ENCODE measurements around the gene RASSF9. TPM values are rescaled to one million over a fixed set of nuclear protein-coding genes. Genes with fewer than 3 reads are reported as not detected.

Gene RASSF9
- total and polyA plus RNA-seq, 7 experiments from 2014 or later = not detected

DNA sequence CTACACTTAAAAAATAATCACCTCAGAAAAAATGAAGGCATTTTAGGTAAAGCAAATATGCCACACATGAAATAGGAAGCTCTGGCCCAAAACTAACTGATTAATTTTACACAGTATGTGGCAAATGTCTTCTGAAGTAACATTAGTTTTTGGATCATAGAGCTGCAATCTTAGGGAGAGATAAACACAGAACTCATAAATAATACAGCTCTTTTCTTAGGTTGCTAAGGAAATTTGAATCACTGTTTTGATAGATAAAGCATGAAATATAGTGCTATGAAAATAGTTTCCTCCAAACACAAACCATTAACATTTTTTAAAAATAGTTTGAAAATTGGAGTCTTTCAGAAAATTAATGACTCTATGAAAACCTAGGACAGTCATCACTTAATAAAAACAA lies 15.0 kb downstream of the RASSF9 start:
- intact Hi-C loops (cut with micrococcal nuclease) = no loop called here
- CTCF ChIA-PET = no interaction called here
- H3K4me1 Mint-ChIP-seq = no peaks in the 10 kb centered on the region
- no peak overlapping the region for H3K4me3 Mint-ChIP-seq
- Histone ChIP-seq H3K27me3 (ENCODE audit: control insufficient read depth in 2 of 2, insufficient read depth in 2 of 2, low read length in 2 of 2) (no peaks in the 10 kb centered on the region), H3K4me1 (ENCODE audit: control insufficient read depth in 2 of 2, insufficient read depth in 2 of 2, low read length in 2 of 2) (no peaks in the 10 kb centered on the region), H3K9me3 (ENCODE audit: control insufficient read depth in 2 of 3, low read length in 3 of 3) (no peaks in the 10 kb centered on the region), H3K27ac (ENCODE audit: low read depth, low read length) (no peak overlapping the region), H3K4me3 (ENCODE audit: low read length) (no peak overlapping the region), H3K36me3 (ENCODE audit: control insufficient read depth in 2 of 3, insufficient read depth in 3 of 3, low read length in 3 of 3) (no peaks in the 10 kb centered on the region)
- no peak for ATAC-seq
- peaks cover 0 to 12% (median 5%) of the 10 kb centered on the region in 11 donors for H3K9me3 Mint-ChIP-seq
- POLR2A ChIA-PET = no interaction called here
- H3K27ac Mint-ChIP-seq = no peak overlapping the region
- no peaks in the 10 kb centered on the region for H3K36me3 Mint-ChIP-seq
- no peaks in the 10 kb centered on the region for H3K27me3 Mint-ChIP-seq
- DNase-seq = no peak

DNA sequence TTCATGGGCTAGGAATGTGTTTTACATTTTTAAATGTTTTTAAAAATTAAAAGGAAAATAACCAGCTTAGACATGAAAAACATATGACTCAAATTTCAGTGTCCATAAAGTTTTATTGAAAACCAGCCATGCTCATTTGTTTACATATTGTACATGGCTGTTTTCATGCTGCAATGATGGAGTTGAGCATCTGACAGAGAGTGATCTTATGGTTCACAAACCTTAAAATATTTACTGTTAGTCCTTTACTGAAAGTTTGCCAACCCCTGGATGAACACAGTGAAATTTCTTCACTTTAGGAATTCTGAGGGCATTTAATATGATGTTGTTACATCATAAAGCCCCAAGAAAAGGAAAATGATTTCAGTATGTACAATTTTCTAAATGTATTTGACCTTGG lies 16.1 kb downstream of the RASSF9 start:
- no peaks in the 10 kb centered on the region for H3K36me3 ChIP-seq (ENCODE audit: control insufficient read depth in 2 of 3, insufficient read depth in 3 of 3, low read length in 3 of 3)
- H3K9me3 ChIP-seq (ENCODE audit: control insufficient read depth in 2 of 3, low read length in 3 of 3) = no peaks in the 10 kb centered on the region
- Mint-ChIP-seq H3K4me3 (no peak overlapping the region), H3K27ac (no peak overlapping the region), H3K9me3 (peaks cover 0 to 12% (median 5%) of the 10 kb centered on the region in 11 donors), H3K36me3 (no peaks in the 10 kb centered on the region), H3K4me1 (no peaks in the 10 kb centered on the region), H3K27me3 (no peaks in the 10 kb centered on the region)
- H3K27me3 ChIP-seq (ENCODE audit: control insufficient read depth in 2 of 2, insufficient read depth in 2 of 2, low read length in 2 of 2) = no peaks in the 10 kb centered on the region
- no peaks in the 10 kb centered on the region for H3K4me1 ChIP-seq (ENCODE audit: control insufficient read depth in 2 of 2, insufficient read depth in 2 of 2, low read length in 2 of 2)
- POLR2A ChIA-PET = no interaction called here
- H3K4me3 ChIP-seq (ENCODE audit: low read length) = no peak overlapping the region
- ATAC-seq = no peak
- intact Hi-C loops (cut with micrococcal nuclease) = no loop called here
- DNase-seq = no peak
- H3K27ac ChIP-seq (ENCODE audit: low read depth, low read length) = no peak overlapping the region
- CTCF ChIA-PET = no interaction called here

DNA sequence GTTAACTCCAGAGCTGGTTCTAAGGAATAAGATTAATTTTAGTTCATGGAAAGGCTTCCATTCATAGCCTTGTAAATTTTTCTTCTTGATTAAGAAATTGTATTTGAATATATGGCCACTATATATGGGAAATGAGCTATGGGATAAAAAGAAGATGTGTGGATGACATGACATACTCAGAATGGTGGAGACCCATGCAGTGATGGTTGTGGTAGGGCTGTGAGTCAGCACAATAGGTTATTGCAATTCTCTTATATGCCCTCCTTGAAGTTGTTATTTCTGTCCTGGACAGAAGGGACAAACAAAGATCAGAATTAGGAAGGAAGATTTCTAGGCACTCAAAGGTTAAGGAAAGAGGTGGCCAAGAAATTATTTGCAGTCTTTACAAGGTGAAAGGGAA lies 21.5 kb downstream of the RASSF9 start:
- peaks cover 0 to 5% (median 0%) of the 10 kb centered on the region in 11 donors for H3K9me3 Mint-ChIP-seq
- H3K4me1 Mint-ChIP-seq = no peaks in the 10 kb centered on the region
- intact Hi-C loops (cut with micrococcal nuclease) = no loop called here
- Histone ChIP-seq H3K9me3 (ENCODE audit: control insufficient read depth in 2 of 3, low read length in 3 of 3) (no peaks in the 10 kb centered on the region), H3K27ac (ENCODE audit: low read depth, low read length) (no peak overlapping the region), H3K36me3 (ENCODE audit: control insufficient read depth in 2 of 3, insufficient read depth in 3 of 3, low read length in 3 of 3) (no peaks in the 10 kb centered on the region), H3K4me1 (ENCODE audit: control insufficient read depth in 2 of 2, insufficient read depth in 2 of 2, low read length in 2 of 2) (no peaks in the 10 kb centered on the region), H3K27me3 (ENCODE audit: control insufficient read depth in 2 of 2, insufficient read depth in 2 of 2, low read length in 2 of 2) (no peaks in the 10 kb centered on the region), H3K4me3 (ENCODE audit: low read length) (no peak overlapping the region)
- H3K4me3 Mint-ChIP-seq = no peak overlapping the region
- H3K27me3 Mint-ChIP-seq = no peaks in the 10 kb centered on the region
- H3K36me3 Mint-ChIP-seq = no peaks in the 10 kb centered on the region
- ATAC-seq (no peak), DNase-seq (no peak)
- H3K27ac Mint-ChIP-seq = no peak overlapping the region
- ChIA-PET CTCF (no interaction called here), POLR2A (no interaction called here)

DNA sequence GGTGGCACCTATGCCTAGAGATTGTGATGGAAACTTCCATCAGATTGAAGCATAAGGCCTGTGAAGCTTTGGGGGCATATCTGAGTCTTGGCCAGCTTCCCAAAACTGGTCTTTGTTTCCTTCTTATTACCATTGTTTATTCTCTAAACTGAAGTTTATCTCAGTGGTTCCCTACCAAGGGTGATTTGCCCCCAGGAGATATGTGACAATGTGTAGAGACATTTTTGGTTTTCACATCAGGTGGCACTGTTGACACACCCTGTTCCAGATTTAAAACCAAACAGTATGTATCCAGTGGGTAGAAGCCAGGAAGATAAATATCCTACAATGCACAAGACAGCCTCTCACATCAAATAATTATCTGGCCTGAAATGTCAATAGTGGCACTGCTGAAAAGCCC lies 22.1 kb downstream of the RASSF9 start:
- Mint-ChIP-seq H3K4me1 (peaks cover 0 to 2% (median 0%) of the 10 kb centered on the region in 7 donors), H3K4me3 (no peak overlapping the region), H3K36me3 (no peaks in the 10 kb centered on the region), H3K27me3 (no peaks in the 10 kb centered on the region), H3K27ac (no peak overlapping the region), H3K9me3 (peaks cover 0 to 5% (median 0%) of the 10 kb centered on the region in 11 donors)
- no peak for DNase-seq
- CTCF ChIA-PET = no interaction called here
- no peaks in the 10 kb centered on the region for H3K27me3 ChIP-seq (ENCODE audit: control insufficient read depth in 2 of 2, insufficient read depth in 2 of 2, low read length in 2 of 2)
- no peaks in the 10 kb centered on the region for H3K9me3 ChIP-seq (ENCODE audit: control insufficient read depth in 2 of 3, low read length in 3 of 3)
- intact Hi-C loops (cut with micrococcal nuclease) = no loop called here
- no peak overlapping the region for H3K4me3 ChIP-seq (ENCODE audit: low read length)
- no peak overlapping the region for H3K27ac ChIP-seq (ENCODE audit: low read depth, low read length)
- H3K4me1 ChIP-seq (ENCODE audit: control insufficient read depth in 2 of 2, insufficient read depth in 2 of 2, low read length in 2 of 2) = no peaks in the 10 kb centered on the region
- no peaks in the 10 kb centered on the region for H3K36me3 ChIP-seq (ENCODE audit: control insufficient read depth in 2 of 3, insufficient read depth in 3 of 3, low read length in 3 of 3)
- no peak for ATAC-seq
- POLR2A ChIA-PET = no interaction called here

DNA sequence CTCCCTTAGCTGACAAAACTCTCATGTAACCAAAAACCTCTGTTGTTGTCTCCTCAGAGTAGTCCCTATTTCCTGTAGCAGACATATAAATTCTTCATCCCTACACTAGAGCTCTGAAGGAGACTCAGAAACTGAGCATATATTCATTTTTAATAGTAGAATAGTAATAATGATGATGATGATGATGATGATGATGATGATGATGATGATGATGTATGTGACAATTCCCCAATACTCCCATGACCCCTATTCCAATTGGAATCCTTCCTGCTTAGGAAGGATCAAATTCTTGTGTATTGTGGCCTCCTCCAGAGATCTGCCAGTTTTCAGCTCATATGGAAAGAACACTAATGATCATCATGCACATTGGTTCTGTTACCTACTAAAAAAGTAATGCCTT lies 26.7 kb downstream of the RASSF9 start:
- CTCF ChIA-PET = no interaction called here
- Histone ChIP-seq H3K27ac (ENCODE audit: low read depth, low read length) (no peak overlapping the region), H3K4me3 (ENCODE audit: low read length) (no peak overlapping the region), H3K4me1 (ENCODE audit: control insufficient read depth in 2 of 2, insufficient read depth in 2 of 2, low read length in 2 of 2) (no peaks in the 10 kb centered on the region), H3K27me3 (ENCODE audit: control insufficient read depth in 2 of 2, insufficient read depth in 2 of 2, low read length in 2 of 2) (no peaks in the 10 kb centered on the region), H3K36me3 (ENCODE audit: control insufficient read depth in 2 of 3, insufficient read depth in 3 of 3, low read length in 3 of 3) (no peaks in the 10 kb centered on the region), H3K9me3 (ENCODE audit: control insufficient read depth in 2 of 3, low read length in 3 of 3) (no peaks in the 10 kb centered on the region)
- Mint-ChIP-seq H3K4me1 (peaks cover 0 to 2% (median 0%) of the 10 kb centered on the region in 7 donors), H3K27ac (no peak overlapping the region), H3K36me3 (no peaks in the 10 kb centered on the region), H3K4me3 (no peak overlapping the region), H3K27me3 (no peaks in the 10 kb centered on the region), H3K9me3 (peaks cover 0 to 3% (median 0%) of the 10 kb centered on the region in 11 donors)
- DNase-seq = no peak
- no peak for ATAC-seq
- POLR2A ChIA-PET = no interaction called here
- intact Hi-C loops (cut with micrococcal nuclease) = no loop called here

DNA sequence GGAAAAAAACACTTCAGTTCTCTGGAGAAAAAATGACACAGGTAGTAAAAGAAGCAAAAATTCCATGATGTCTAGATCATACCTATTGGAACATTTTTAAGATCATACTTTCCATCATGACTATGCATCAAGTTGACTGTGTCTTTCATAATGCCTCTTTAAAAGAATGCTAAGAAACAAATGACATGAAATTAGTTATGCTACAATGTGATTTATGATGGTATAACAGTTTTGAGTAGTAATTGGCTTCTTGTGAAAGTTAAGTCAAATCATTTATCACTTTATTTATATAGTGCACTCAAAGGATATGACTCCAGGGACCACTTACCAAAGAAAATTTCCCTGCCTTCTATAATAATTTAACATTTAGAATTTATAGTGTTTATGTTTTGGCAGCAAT lies 28.5 kb downstream of the RASSF9 start:
- H3K36me3 ChIP-seq (ENCODE audit: control insufficient read depth in 2 of 3, insufficient read depth in 3 of 3, low read length in 3 of 3) = no peaks in the 10 kb centered on the region
- no peak overlapping the region for H3K4me3 ChIP-seq (ENCODE audit: low read length)
- intact Hi-C loops (cut with micrococcal nuclease) = no loop called here
- no peak for ATAC-seq
- Mint-ChIP-seq H3K36me3 (no peaks in the 10 kb centered on the region), H3K9me3 (peaks cover 0 to 3% (median 0%) of the 10 kb centered on the region in 11 donors), H3K27ac (no peak overlapping the region), H3K27me3 (no peaks in the 10 kb centered on the region), H3K4me3 (no peak overlapping the region), H3K4me1 (peaks cover 0 to 2% (median 0%) of the 10 kb centered on the region in 7 donors)
- H3K27me3 ChIP-seq (ENCODE audit: control insufficient read depth in 2 of 2, insufficient read depth in 2 of 2, low read length in 2 of 2) = no peaks in the 10 kb centered on the region
- H3K27ac ChIP-seq (ENCODE audit: low read depth, low read length) = no peak overlapping the region
- no peaks in the 10 kb centered on the region for H3K9me3 ChIP-seq (ENCODE audit: control insufficient read depth in 2 of 3, low read length in 3 of 3)
- ChIA-PET CTCF (no interaction called here), POLR2A (no interaction called here)
- no peaks in the 10 kb centered on the region for H3K4me1 ChIP-seq (ENCODE audit: control insufficient read depth in 2 of 2, insufficient read depth in 2 of 2, low read length in 2 of 2)
- DNase-seq = no peak

DNA sequence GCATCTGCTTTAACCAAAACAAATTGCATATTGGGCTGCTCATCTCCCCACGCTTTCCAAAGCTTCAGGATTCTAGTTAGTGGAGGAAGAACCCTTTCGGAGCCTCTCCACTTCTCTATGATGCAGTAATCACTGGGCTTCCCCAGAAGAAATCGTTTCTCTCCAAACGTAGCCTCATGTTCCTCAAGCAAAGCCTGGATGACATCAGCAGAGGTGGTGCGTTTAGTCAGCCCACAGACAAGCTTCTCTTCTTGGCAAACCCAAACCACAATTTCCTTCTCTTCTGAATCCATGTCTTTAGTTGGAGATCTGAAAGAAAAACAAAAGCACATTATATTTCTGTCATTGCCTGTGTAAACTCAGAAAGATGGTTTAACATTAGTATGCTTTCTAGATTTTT lies 30.6 kb downstream of the RASSF9 start:
- Mint-ChIP-seq H3K27ac (no peak overlapping the region), H3K9me3 (peaks cover 0 to 3% (median 0%) of the 10 kb centered on the region in 11 donors), H3K27me3 (no peaks in the 10 kb centered on the region), H3K4me1 (peaks cover 0 to 2% (median 0%) of the 10 kb centered on the region in 7 donors), H3K4me3 (no peak overlapping the region), H3K36me3 (no peaks in the 10 kb centered on the region)
- Histone ChIP-seq H3K27me3 (ENCODE audit: control insufficient read depth in 2 of 2, insufficient read depth in 2 of 2, low read length in 2 of 2) (no peaks in the 10 kb centered on the region), H3K27ac (ENCODE audit: low read depth, low read length) (no peak overlapping the region), H3K4me3 (ENCODE audit: low read length) (no peak overlapping the region), H3K4me1 (ENCODE audit: control insufficient read depth in 2 of 2, insufficient read depth in 2 of 2, low read length in 2 of 2) (no peaks in the 10 kb centered on the region), H3K9me3 (ENCODE audit: control insufficient read depth in 2 of 3, low read length in 3 of 3) (no peaks in the 10 kb centered on the region), H3K36me3 (ENCODE audit: control insufficient read depth in 2 of 3, insufficient read depth in 3 of 3, low read length in 3 of 3) (no peaks in the 10 kb centered on the region)
- DNase-seq (no peak), ATAC-seq (no peak)
- ChIA-PET POLR2A (no interaction called here), CTCF (no interaction called here)
- intact Hi-C loops (cut with micrococcal nuclease) = no loop called here
